ENCODE data around the gene SLC49A4. TPM values are rescaled to one million over a fixed set of nuclear protein-coding genes. Genes with fewer than 3 reads are reported as not detected.

The SLC49A4 gene
- total RNA-seq, 4 donors from 2014 or later: 12.2 to 21.4 (median 15.9) TPM

- no peak for TF ChIP-seq POLR2A (IDR thresholded peaks at IDR 0.05)
- no peak for TF ChIP-seq CTCF (IDR thresholded peaks at IDR 0.05)
- Histone ChIP-seq H3K27me3 (peaks cover 0 to 53% (median 9%) of the 10 kb centered on the region in 4 donors), H3K36me3 (no peaks in the 10 kb centered on the region), H3K9me3 (no peaks in the 10 kb centered on the region), H3K27ac (no peak overlapping the region), H3K4me3 (no peak overlapping the region), H3K4me1 (peaks cover 4 to 8% (median 6%) of the 10 kb centered on the region in 3 donors)
- intact Hi-C loops (cut with DNase I): no loop called here
- WGBS, 2 donors: 84 to 100% methylated on average over 3 of the region's 3 CpGs
- DNase-seq: no peak
These were observed 131.9 kb downstream of the SLC49A4 start for GRCh38 chr3:122926811-122927210.

- WGBS, 2 donors: 87% methylated on average over 6 of the region's 10 CpGs; no CpG with 5 or more reads in 1 of the 2 donors
- no peaks in the 10 kb centered on the region for H3K36me3 ChIP-seq
- intact Hi-C loops (cut with DNase I): no loop called here
- H3K9me3 ChIP-seq: no peaks in the 10 kb centered on the region
- no peak overlapping the region for H3K27ac ChIP-seq
- no peak for DNase-seq
- peaks cover 0 to 46% (median under 1%) of the 10 kb centered on the region in 4 donors for H3K27me3 ChIP-seq
- H3K4me1 ChIP-seq: no peaks in the 10 kb centered on the region
- no peak overlapping the region for H3K4me3 ChIP-seq
- TF ChIP-seq CTCF (IDR thresholded peaks at IDR 0.05): no peak
- TF ChIP-seq POLR2A (IDR thresholded peaks at IDR 0.05): no peak
These were observed 132.9 kb downstream of the SLC49A4 start for GRCh38 chr3:122927726-122928125.

GRCh38 chr3:122928396-122929187 is 133.7 kb downstream of the SLC49A4 start:
- Histone ChIP-seq H3K4me3 (no peak overlapping the region), H3K9me3 (no peaks in the 10 kb centered on the region), H3K27me3 (peaks cover 0 to 40% (median 0%) of the 10 kb centered on the region in 4 donors), H3K27ac (no peak overlapping the region), H3K36me3 (no peaks in the 10 kb centered on the region), H3K4me1 (no peaks in the 10 kb centered on the region)
- TF ChIP-seq POLR2A (IDR thresholded peaks at IDR 0.05) (no peak), CTCF (IDR thresholded peaks at IDR 0.05) (no peak)
- intact Hi-C loops (cut with DNase I): no loop called here
- DNase-seq: no peak
- WGBS, 2 donors: 68 to 92% methylated on average over 4 to 22 of the region's 24 CpGs

- Histone ChIP-seq H3K36me3 (no peaks in the 10 kb centered on the region), H3K27ac (no peak overlapping the region), H3K27me3 (peaks cover 0 to 32% (median 0%) of the 10 kb centered on the region in 4 donors), H3K4me3 (no peak overlapping the region), H3K9me3 (no peaks in the 10 kb centered on the region), H3K4me1 (no peaks in the 10 kb centered on the region)
- DNase-seq: no peak
- WGBS, 2 donors: 45 to 48% methylated on average over 5 to 10 of the region's 12 CpGs
- intact Hi-C loops (cut with DNase I): no loop called here
- TF ChIP-seq CTCF (IDR thresholded peaks at IDR 0.05) (no peak), POLR2A (IDR thresholded peaks at IDR 0.05) (no peak)
These were observed 134.6 kb downstream of the SLC49A4 start for GRCh38 chr3:122929188-122930062.

All from esophagus squamous epithelium (tissue), 5 donors.